ENCODE measurements around the gene NECAB2.

DNA sequence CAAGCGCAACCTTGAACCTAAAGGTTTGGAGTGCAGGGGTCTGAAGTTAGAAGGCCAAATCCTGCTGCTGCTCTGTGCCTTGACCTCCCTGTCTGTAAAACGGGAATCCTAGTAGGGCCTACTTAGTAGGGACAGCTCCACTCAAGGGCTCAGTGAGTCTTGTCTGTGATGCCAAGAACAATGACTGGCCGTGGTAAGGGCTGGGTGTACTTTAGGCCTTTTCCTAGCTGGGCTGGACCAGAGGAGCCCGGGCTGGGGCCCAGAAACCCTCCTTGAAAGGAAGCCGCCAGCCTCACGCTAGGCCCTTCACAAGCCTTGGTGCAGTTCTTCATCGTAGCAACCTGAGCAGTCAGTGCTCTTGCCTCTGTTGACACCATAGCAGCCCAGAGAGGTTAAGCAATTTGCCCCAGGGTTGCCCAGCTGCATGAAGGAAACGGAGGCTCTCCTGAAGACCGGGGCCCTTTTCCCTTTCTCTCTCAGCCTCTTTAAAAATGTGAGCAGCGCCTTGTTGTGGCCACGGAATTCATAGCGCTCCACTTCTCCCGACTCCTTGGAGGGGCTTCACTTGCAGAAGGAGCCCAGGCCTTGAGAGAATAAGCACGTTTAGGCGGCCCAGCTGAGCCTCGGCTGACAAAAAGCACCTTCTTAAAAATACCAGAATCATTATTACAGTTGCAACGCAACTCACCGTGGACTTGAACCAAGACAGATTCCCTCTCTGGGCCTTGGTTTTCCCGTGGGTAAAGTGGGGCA, 4.4 kb downstream of the NECAB2 start:
- TF ChIP-seq, protein P1, sequence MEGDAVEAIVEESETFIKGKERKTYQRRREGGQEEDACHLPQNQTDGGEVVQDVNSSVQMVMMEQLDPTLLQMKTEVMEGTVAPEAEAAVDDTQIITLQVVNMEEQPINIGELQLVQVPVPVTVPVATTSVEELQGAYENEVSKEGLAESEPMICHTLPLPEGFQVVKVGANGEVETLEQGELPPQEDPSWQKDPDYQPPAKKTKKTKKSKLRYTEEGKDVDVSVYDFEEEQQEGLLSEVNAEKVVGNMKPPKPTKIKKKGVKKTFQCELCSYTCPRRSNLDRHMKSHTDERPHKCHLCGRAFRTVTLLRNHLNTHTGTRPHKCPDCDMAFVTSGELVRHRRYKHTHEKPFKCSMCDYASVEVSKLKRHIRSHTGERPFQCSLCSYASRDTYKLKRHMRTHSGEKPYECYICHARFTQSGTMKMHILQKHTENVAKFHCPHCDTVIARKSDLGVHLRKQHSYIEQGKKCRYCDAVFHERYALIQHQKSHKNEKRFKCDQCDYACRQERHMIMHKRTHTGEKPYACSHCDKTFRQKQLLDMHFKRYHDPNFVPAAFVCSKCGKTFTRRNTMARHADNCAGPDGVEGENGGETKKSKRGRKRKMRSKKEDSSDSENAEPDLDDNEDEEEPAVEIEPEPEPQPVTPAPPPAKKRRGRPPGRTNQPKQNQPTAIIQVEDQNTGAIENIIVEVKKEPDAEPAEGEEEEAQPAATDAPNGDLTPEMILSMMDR (IDR thresholded peaks at IDR 0.05; ENCODE audit: control extremely low read depth in 1 of 3, insufficient read depth in 1 of 3, low read depth in 1 of 3, low read length in 3 of 3), result peak in 1 of 3 experiments; percentile 27; a peak in 1 of 4 replicates
- TF ChIP-seq POLR2AphosphoS5 (IDR thresholded peaks at IDR 0.05; ENCODE audit: low read depth, low read length) (no peak), EP300 (IDR thresholded peaks at IDR 0.05; ENCODE audit: borderline replicate concordance in 1 of 2, low read depth in 2 of 2, low read length in 2 of 2) (no peak), RXRA (IDR thresholded peaks at IDR 0.05; ENCODE audit: insufficient read depth, low read depth, low read length) (no peak), RFX5 (IDR thresholded peaks at IDR 0.05; ENCODE audit: borderline replicate concordance, low read depth, low read length) (no peak), JUND (IDR thresholded peaks at IDR 0.05; ENCODE audit: low read length) (no peak), SP1 (IDR thresholded peaks at IDR 0.05; ENCODE audit: low read depth, low read length) (no peak), MAFK (IDR thresholded peaks at IDR 0.05; ENCODE audit: low read depth, low read length) (no peak), TAF1 (IDR thresholded peaks at IDR 0.05; ENCODE audit: low read depth, low read length) (no peak), BRCA1 (IDR thresholded peaks at IDR 0.05; ENCODE audit: low read depth, low read length) (no peak), SRF (IDR thresholded peaks at IDR 0.05; ENCODE audit: low read depth, low read length) (no peak), RAD21 (IDR thresholded peaks at IDR 0.05 in 1 of 2, conservative IDR thresholded peaks at IDR 0.05 in 1 of 2; ENCODE audit: low read depth in 2 of 2, low read length in 2 of 2) (peak in 1 of 2 experiments; percentile 18; a peak in 1 of 4 replicates)
